H9 (cell line): Measurements from ENCODE around the gene STXBP6. TPM values are rescaled to one million over a fixed set of nuclear protein-coding genes. Genes with fewer than 3 reads are reported as not detected.

ENCODE experiments used
- DNase-seq: peaks from one replicate; pipeline ENCODE4 v3.0.0-alpha.2; 2017
- H2AFZ ChIP-seq: one replicate; pipeline ENCODE4 v1.6.1; 2013; ENCODE audit warnings: mild to moderate bottlenecking, low read length, control low read depth, moderate library complexity
- H2AK5ac ChIP-seq: 2 replicates; pipeline ENCODE4 v1.6.1; 2013; ENCODE audit warnings: low read length, control low read depth, mixed read lengths; ENCODE audit not compliant: insufficient read length
- H2BK120ac ChIP-seq: one replicate; pipeline ENCODE4 v1.6.1; 2013; ENCODE audit warnings: low read depth, mild to moderate bottlenecking, low read length, control low read depth, inconsistent platforms; ENCODE audit not compliant: poor library complexity, severe bottlenecking
- H2BK12ac ChIP-seq: 2 replicates; pipeline ENCODE4 v1.6.1; 2013; ENCODE audit warnings: low read length, control low read depth, mixed read lengths, low read depth; ENCODE audit not compliant: insufficient read length
- H2BK15ac ChIP-seq: 2 replicates; pipeline ENCODE4 v1.6.1; 2013; ENCODE audit warnings: low read depth, low read length, control low read depth
- H2BK20ac ChIP-seq: one replicate; pipeline ENCODE4 v1.6.1; 2013; ENCODE audit warnings: low read depth, mild to moderate bottlenecking, low read length, control low read depth, inconsistent platforms; ENCODE audit not compliant: poor library complexity, severe bottlenecking
- H2BK5ac ChIP-seq: 2 replicates; pipeline ENCODE4 v1.6.1; 2013; ENCODE audit warnings: low read length, control low read depth, mixed read lengths; ENCODE audit not compliant: insufficient read length
- H3K14ac ChIP-seq: 2 replicates; pipeline ENCODE4 v1.6.1; 2013; ENCODE audit warnings: low read length, control low read depth; ENCODE audit not compliant: insufficient read depth
- H3K18ac ChIP-seq: 2 replicates; pipeline ENCODE4 v1.6.1; 2013; ENCODE audit warnings: low read depth, mild to moderate bottlenecking, mixed read lengths, low read length, control low read depth; ENCODE audit not compliant: insufficient read length
- H3K23ac ChIP-seq: 2 replicates; pipeline ENCODE4 v1.6.1; 2013; ENCODE audit warnings: low read length, control low read depth, mixed read lengths, low read depth; ENCODE audit not compliant: insufficient read length
- H3K23me2 ChIP-seq: 2 replicates; pipeline ENCODE4 v1.6.1; 2013; ENCODE audit warnings: low read depth, mild to moderate bottlenecking, mixed read lengths, low read length, control low read depth; ENCODE audit not compliant: insufficient read length, poor library complexity, severe bottlenecking
- H3K27ac ChIP-seq: 2 replicates; pipeline ENCODE4 v1.5.1; 2013; ENCODE audit warnings: low read length, control low read depth, mixed read lengths, low read depth; ENCODE audit not compliant: insufficient read length
- H3K27me3 ChIP-seq: 2 replicates; pipeline ENCODE4 v1.6.1; 2013; ENCODE audit warnings: low read length, control low read depth, inconsistent platforms; ENCODE audit not compliant: insufficient read depth
- H3K4ac ChIP-seq: 2 replicates; pipeline ENCODE4 v1.6.1; 2013; ENCODE audit warnings: low read depth, mild to moderate bottlenecking, control low read depth, inconsistent platforms, low read length, moderate library complexity
- H3K4me1 ChIP-seq: 2 replicates; pipeline ENCODE4 v1.6.1; 2013; ENCODE audit warnings: low read length, control low read depth, inconsistent platforms; ENCODE audit not compliant: insufficient read depth
- H3K4me2 ChIP-seq: 2 replicates; pipeline ENCODE4 v1.6.1; 2013; ENCODE audit warnings: low read length, control low read depth, mixed read lengths; ENCODE audit not compliant: insufficient read length, insufficient read depth
- H3K56ac ChIP-seq: 2 replicates; pipeline ENCODE4 v1.6.1; 2013; ENCODE audit warnings: low read depth, mild to moderate bottlenecking, mixed read lengths, low read length, control low read depth; ENCODE audit not compliant: insufficient read length
- H3K79me1 ChIP-seq: 2 replicates; pipeline ENCODE4 v1.6.1; 2013; ENCODE audit warnings: low read depth, mild to moderate bottlenecking, moderate library complexity, low read length, control low read depth, inconsistent platforms; ENCODE audit not compliant: insufficient read depth, poor library complexity, severe bottlenecking
- H3K79me2 ChIP-seq: 2 replicates; pipeline ENCODE4 v1.6.1; 2013; ENCODE audit warnings: low read length, control low read depth, inconsistent platforms; ENCODE audit not compliant: insufficient read depth
- H3K9ac ChIP-seq: 2 replicates; pipeline ENCODE4 v1.6.1; 2013; ENCODE audit warnings: low read length, control low read depth, mixed read lengths; ENCODE audit not compliant: insufficient read length; ENCODE audit errors: extremely low read depth
- H3K9me3 ChIP-seq: one replicate; pipeline ENCODE4 v1.6.1; 2013; ENCODE audit warnings: low read depth, low read length, inconsistent platforms; ENCODE audit not compliant: control insufficient read depth
- H3T11ph ChIP-seq: one replicate; pipeline ENCODE4 v1.6.1; 2013; ENCODE audit warnings: mild to moderate bottlenecking, low read length, control low read depth, inconsistent platforms
- H4K20me1 ChIP-seq: one replicate; pipeline ENCODE4 v1.6.1; 2013; ENCODE audit not compliant: control insufficient read depth, insufficient read length, insufficient read depth
- H4K5ac ChIP-seq: 2 replicates; pipeline ENCODE4 v1.6.1; 2013; ENCODE audit warnings: low read depth, mild to moderate bottlenecking, mixed read lengths, low read length, control low read depth; ENCODE audit not compliant: insufficient read length
- H4K8ac ChIP-seq: replicated peaks from 2 replicates; pipeline ENCODE4 v1.6.1; 2013; ENCODE audit warnings: low read length, control low read depth, mixed read lengths, low read depth; ENCODE audit not compliant: insufficient read length
- H4K91ac ChIP-seq: 2 replicates; pipeline ENCODE4 v1.6.1; 2013; ENCODE audit warnings: low read depth, mild to moderate bottlenecking, moderate library complexity, mixed read lengths, low read length, control low read depth; ENCODE audit not compliant: insufficient read length
- H3K27ac Mint-ChIP-seq, 3 experiments: 2 replicates in 2 of 3; 3 replicates in 1 of 3; pipeline ENCODE4 v1.8.0; 2020 to 2021; ENCODE audit warnings: mixed read lengths in 3 of 3, mild to moderate bottlenecking in 1 of 3, moderate library complexity in 1 of 3
- H3K27me3 Mint-ChIP-seq: 2 replicates; pipeline ENCODE4 v1.8.0; 2021; ENCODE audit warnings: low read depth, mild to moderate bottlenecking, moderate library complexity, mixed read lengths
- H3K36me3 Mint-ChIP-seq, 3 experiments: 2 replicates in 2 of 3; 3 replicates in 1 of 3; pipeline ENCODE4 v1.8.0; 2020 to 2021; ENCODE audit warnings: low read depth in 3 of 3, mixed read lengths in 3 of 3; ENCODE audit not compliant: insufficient read depth in 1 of 3
- H3K4me1 Mint-ChIP-seq, 2 experiments: 2 replicates each; pipeline ENCODE4 v1.8.0; 2020; ENCODE audit warnings: mixed read lengths in 2 of 2
- H3K4me3 Mint-ChIP-seq, 2 experiments: 2 replicates in 1 of 2; 3 replicates in 1 of 2; pipeline ENCODE4 v1.8.0; 2020 to 2021; ENCODE audit warnings: mild to moderate bottlenecking in 2 of 2, mixed read lengths in 2 of 2, moderate library complexity in 1 of 2
- H3K9me3 Mint-ChIP-seq, 2 experiments: 2 replicates in 1 of 2; 3 replicates in 1 of 2; pipeline ENCODE4 v1.8.0; 2020; ENCODE audit warnings: mild to moderate bottlenecking in 2 of 2, mixed read lengths in 2 of 2, moderate library complexity in 1 of 2
- WGBS: extraction: QIAGEN DNeasy Blood & Tissue Kit; methylation state at CpG from one replicate; pipeline ENCODE4 v1.1.7; 2013; ENCODE audit warnings: missing lambda C conversion rate, low lambda C conversion rate, mixed read lengths; ENCODE audit not compliant: insufficient read length; ENCODE audit errors: extremely low coverage; 5-methylcytosine and 5-hydroxymethylcytosine counted together
- total RNA-seq: library from RNA; stranded (reverse); gene quantifications from 2 replicates; pipeline ENCODE4 v1.2.1, GENCODE V29; 2021
- TF ChIP-seq, protein P1 (sequence below): fragments of 200-600 bp; sonication (generic); conservative IDR thresholded peaks from 3 replicates; pipeline ENCODE4 v1.8.0; 2021; ENCODE audit warnings: antibody characterized with exemption, mild to moderate bottlenecking

The STXBP6 gene
- total RNA-seq, 1 experiment from 2014 or later: 3.6 TPM

DNA sequence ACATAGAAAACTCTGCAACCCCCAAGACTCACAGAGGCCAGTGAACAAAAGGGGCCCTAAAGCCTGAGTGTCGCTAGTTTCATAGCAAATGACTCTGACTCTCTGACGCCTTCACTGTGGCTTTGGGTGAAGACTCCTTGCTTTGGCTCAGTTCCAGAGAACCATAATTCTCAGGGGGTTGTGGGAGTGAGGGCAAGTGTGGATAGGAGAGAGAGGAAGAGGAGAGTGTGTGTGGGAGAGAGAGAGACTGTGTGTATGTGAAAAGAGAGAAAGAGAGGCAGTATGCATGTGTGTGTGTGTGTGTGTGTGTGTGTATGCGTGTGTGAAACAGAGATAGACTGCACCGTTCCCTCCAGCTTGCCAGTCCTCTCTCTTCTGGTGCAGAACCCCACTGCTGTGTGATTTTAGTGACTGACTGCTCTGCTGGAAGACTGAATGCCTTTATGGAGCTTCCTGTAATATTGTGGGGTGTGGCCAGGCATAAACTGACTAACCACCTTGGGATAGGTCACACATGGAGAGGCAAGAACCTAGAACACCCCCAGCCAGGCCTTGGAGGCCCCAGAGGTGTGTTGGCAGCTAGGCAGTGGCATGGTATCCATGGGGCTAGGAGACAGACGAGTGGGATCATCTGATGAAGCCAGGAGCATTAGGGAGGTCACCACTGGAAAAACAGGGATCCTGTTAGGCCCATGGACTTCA is 45.9 kb upstream of the STXBP6 start:
- Histone ChIP-seq H3K79me2 (no peaks in the 10 kb centered on the region), H2BK15ac (no peak overlapping the region; the same call in 1 of the 2 replicates), H2AFZ (no peak overlapping the region), H3K14ac (peak overlapping the region; percentile 20; the same call in 1 of the 2 replicates), H3K79me1 (no peaks in the 10 kb centered on the region), H3K9me3 (no peaks in the 10 kb centered on the region), H2BK20ac (no peak overlapping the region), H3T11ph (no peak overlapping the region), H3K27ac (no peak overlapping the region), H4K91ac (no peak overlapping the region), H4K5ac (no peak overlapping the region), H2BK120ac (no peak overlapping the region), H3K23me2 (no peaks in the 10 kb centered on the region), H3K27me3 (no peaks in the 10 kb centered on the region), H3K4me2 (no peak overlapping the region), H3K56ac (no peak overlapping the region), H3K4me1 (peaks cover 6% of the 10 kb centered on the region; the same call in 1 of the 2 replicates), H2BK12ac (no peak overlapping the region), H3K18ac (peak overlapping the region; percentile 54), H4K8ac (no peak overlapping the region), H2AK5ac (no peak overlapping the region), H3K4ac (no peak overlapping the region), H4K20me1 (no peaks in the 10 kb centered on the region), H3K23ac (no peak overlapping the region), H3K9ac (no peak overlapping the region), H2BK5ac (no peak overlapping the region)
- no CpG with 5 or more reads among the region's 5 CpGs for WGBS
- Mint-ChIP-seq H3K27ac (peak overlapping the region in 1 of 3 experiments; percentile 80; a peak in 1 of 7 replicates), H3K36me3 (no peaks in the 10 kb centered on the region), H3K27me3 (no peaks in the 10 kb centered on the region), H3K4me3 (no peak overlapping the region), H3K9me3 (no peaks in the 10 kb centered on the region; a peak in 1 of 5 replicates), H3K4me1 (peaks cover 14 to 18% of the 10 kb centered on the region in 2 experiments)
- TF ChIP-seq, protein P1, sequence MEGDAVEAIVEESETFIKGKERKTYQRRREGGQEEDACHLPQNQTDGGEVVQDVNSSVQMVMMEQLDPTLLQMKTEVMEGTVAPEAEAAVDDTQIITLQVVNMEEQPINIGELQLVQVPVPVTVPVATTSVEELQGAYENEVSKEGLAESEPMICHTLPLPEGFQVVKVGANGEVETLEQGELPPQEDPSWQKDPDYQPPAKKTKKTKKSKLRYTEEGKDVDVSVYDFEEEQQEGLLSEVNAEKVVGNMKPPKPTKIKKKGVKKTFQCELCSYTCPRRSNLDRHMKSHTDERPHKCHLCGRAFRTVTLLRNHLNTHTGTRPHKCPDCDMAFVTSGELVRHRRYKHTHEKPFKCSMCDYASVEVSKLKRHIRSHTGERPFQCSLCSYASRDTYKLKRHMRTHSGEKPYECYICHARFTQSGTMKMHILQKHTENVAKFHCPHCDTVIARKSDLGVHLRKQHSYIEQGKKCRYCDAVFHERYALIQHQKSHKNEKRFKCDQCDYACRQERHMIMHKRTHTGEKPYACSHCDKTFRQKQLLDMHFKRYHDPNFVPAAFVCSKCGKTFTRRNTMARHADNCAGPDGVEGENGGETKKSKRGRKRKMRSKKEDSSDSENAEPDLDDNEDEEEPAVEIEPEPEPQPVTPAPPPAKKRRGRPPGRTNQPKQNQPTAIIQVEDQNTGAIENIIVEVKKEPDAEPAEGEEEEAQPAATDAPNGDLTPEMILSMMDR: no peak
- no peak for DNase-seq
